MG63 (cell line): ENCODE measurements around the gene PINK1. TPM values are rescaled to one million over a fixed set of nuclear protein-coding genes. Genes with fewer than 3 reads are reported as not detected.
"Not testable (repeated sequence)": the region's sequence is repeated elsewhere in the genome, so short reads cannot be mapped to it uniquely, and the experiment has no call there.

Experiments used
- DNase-seq: peaks from one replicate; pipeline ENCODE4 v3.0.0-alpha.2; 2020
- H3K27me3 ChIP-seq: fragments of 250-450 bp; sonication (Bioruptor Pico); 2 replicates; pipeline ENCODE4 v1.5.1; 2020; ENCODE audit warnings: mild to moderate bottlenecking, moderate library complexity
- H3K36me3 ChIP-seq: fragments of 250-450 bp; sonication (Bioruptor Pico); 2 replicates; pipeline ENCODE4 v1.5.1; 2020; ENCODE audit warnings: mild to moderate bottlenecking, moderate library complexity
- H3K4me3 ChIP-seq: fragments of 250-450 bp; sonication (Bioruptor Pico); 2 replicates; pipeline ENCODE4 v1.5.1; 2020; ENCODE audit warnings: mild to moderate bottlenecking, moderate library complexity
- H3K9me3 ChIP-seq: fragments of 250-450 bp; sonication (Bioruptor Pico); 2 replicates; pipeline ENCODE4 v1.5.1; 2020; ENCODE audit warnings: mild to moderate bottlenecking, moderate library complexity
- total RNA-seq: library from RNA; depleted of rRNA; stranded (reverse); fragments of >200 nt; shearing (Covaris generic); gene quantifications from 2 replicates; pipeline ENCODE4 v1.2.3, GENCODE V29; 2014; ENCODE audit warnings: low replicate concordance

The PINK1 gene
- total RNA-seq, 1 experiment from 2014 or later: 73.3 TPM

DNA sequence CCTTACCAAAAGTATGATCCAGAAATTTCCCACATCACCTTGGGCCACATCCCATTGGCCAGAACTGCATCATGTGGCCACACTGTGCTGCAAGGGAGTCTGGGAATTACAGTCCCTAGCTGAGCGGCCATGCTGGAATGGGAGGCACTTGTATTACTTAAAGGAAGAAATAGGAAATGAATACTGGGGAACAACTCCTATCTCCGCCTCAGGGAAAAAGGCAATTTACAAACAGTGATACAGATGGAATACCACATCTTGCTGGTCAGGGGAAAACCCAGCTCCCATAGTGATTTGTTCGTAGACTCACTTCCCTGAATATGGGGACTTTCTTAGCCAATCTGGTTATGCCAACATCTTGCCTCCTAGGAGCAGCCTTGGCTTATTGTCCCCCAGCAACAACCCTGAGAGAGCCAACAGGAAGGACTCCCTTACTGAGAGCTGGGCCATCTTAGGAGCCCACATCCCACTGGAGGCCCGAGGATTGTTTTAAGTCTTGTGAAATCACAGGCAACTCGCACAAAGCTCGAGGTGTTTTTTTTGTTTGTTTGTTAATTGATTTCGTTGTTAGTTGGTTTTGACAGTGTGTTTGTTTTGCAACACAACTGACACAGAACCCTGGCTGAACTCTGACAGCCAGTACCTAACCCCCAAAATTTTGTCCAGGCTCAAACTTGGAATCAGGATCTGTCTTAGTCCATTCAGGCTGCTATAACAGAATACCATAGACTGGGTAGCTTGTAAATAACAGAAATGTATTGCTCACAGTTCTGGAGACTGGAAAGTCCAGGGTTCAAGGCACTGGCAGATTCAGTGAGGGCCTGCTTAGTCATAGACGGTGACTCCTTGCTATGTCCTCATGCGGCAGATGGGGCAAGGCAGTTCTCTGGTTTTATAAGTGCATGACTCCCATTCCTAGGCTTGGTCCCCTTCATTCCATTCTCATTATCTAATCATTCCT is 29.5 kb upstream of the PINK1 start:
- H3K27me3 ChIP-seq: no peaks in the 10 kb centered on the region
- no peaks in the 10 kb centered on the region for H3K9me3 ChIP-seq
- peak; percentile 87 for DNase-seq
- no peaks in the 10 kb centered on the region for H3K36me3 ChIP-seq
- no peak overlapping the region for H3K4me3 ChIP-seq

DNA sequence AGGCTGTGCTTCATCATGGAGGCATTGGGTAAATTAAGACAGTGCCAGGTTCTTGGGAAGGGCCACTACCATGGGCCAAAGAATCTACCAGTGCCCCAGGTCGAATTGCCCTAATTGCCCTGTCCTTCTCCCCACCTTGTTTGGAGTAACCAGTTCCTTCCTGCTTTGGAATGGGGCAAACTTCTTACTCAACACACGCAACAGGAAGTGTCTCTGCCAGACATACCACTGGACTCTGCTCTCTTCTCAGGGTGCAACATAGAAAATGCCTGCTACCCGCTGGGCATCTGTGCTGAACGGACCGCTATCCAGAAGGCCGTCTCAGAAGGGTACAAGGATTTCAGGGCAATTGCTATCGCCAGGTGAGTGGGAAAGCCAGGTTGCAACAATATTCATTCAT is 28.6 kb upstream of the PINK1 start:
- H3K4me3 ChIP-seq: no peak overlapping the region
- H3K27me3 ChIP-seq: no peaks in the 10 kb centered on the region
- DNase-seq: peak; percentile 48
- no peaks in the 10 kb centered on the region for H3K36me3 ChIP-seq
- H3K9me3 ChIP-seq: no peaks in the 10 kb centered on the region

GRCh38 chr1:20606801-20607570 is 26.3 kb upstream of the PINK1 start:
- not testable (repeated sequence) for H3K27me3 ChIP-seq, DNase-seq, H3K9me3 ChIP-seq, H3K36me3 ChIP-seq, H3K4me3 ChIP-seq

GRCh38 chr1:20609541-20609940 is 23.7 kb upstream of the PINK1 start:
- no peaks in the 10 kb centered on the region for H3K36me3 ChIP-seq
- no peak for DNase-seq
- H3K9me3 ChIP-seq: no peaks in the 10 kb centered on the region
- no peaks in the 10 kb centered on the region for H3K27me3 ChIP-seq
- no peak overlapping the region for H3K4me3 ChIP-seq

DNA sequence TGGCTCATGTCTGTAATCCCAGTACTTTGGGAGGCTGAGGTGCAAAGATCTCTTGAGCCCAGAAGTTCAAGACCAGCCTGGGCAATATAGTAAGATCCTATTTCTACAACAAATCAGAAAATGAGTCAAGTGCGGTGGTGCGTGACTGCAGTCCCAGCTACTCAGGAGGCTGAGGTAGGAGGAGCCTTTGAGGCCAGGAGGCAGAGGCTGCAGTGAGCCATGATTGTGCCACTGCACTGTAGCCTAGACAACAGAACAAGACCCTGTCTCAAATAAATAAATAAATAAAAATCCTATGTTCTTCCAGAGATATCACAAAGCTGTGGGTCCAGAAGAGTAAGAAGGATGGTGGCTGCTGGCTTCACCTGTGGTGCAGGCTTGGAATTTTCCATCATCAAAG is 22.3 kb upstream of the PINK1 start:
- no peaks in the 10 kb centered on the region for H3K36me3 ChIP-seq
- no peak overlapping the region for H3K4me3 ChIP-seq
- no peak for DNase-seq
- H3K9me3 ChIP-seq: no peaks in the 10 kb centered on the region
- no peaks in the 10 kb centered on the region for H3K27me3 ChIP-seq

GRCh38 chr1:20611652-20612051 is 21.6 kb upstream of the PINK1 start:
- Histone ChIP-seq H3K9me3 (no peaks in the 10 kb centered on the region), H3K27me3 (no peaks in the 10 kb centered on the region), H3K4me3 (no peak overlapping the region), H3K36me3 (no peaks in the 10 kb centered on the region)
- DNase-seq: no peak

DNA sequence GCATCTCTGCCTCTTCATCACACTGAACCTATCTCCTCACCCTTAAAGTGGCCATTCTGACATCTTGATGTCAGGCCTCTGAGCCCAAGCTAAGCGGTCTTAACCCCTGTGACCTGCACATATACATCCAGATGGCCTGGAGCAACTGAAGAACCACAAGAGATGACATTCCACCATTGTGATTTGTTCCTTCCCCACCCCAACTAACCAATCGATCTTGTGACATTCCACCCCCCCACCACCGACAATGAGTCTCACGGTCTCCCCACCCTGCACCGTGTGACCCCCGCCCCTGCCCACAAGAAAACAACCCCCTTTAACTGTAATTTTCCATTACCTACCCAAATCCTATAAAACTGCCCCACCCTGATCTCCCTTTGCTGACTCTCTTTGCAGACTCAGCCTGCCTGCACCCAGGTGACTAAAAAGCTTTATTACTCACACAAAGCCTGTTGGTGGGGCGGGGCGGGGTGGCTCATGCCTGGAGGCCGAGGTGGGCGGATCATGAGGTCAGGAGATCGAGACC is 21.0 kb upstream of the PINK1 start:
- peak; percentile 80 for DNase-seq
- Histone ChIP-seq H3K27me3 (no peaks in the 10 kb centered on the region), H3K4me3 (no peak overlapping the region), H3K36me3 (no peaks in the 10 kb centered on the region), H3K9me3 (no peaks in the 10 kb centered on the region)

DNA sequence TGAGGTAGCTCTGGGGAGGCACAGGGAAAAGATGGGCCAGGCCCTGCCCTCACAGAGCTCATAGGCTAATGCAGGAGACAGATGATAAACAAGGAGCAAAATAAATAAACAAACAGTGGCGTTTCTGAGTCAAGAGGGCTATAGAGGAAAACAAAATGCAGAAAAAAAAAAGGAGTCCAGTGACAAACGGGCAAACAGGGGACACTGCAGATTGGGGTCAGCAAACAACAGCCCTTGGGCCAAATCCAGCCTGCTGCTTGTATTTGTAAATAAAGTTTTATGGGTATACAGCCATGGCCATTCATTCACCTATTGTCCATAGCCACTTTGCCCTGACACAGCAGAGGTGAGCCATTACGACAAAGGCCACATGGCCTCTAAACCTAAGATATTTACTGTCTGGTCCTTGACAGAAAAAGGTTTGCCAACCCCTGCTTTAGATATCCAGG is 19.1 kb upstream of the PINK1 start:
- H3K36me3 ChIP-seq: no peaks in the 10 kb centered on the region
- no peak overlapping the region for H3K4me3 ChIP-seq
- H3K9me3 ChIP-seq: no peaks in the 10 kb centered on the region
- no peak for DNase-seq
- H3K27me3 ChIP-seq: no peaks in the 10 kb centered on the region

GRCh38 chr1:20615946-20616846 is 17.1 kb upstream of the PINK1 start:
- DNase-seq: peak; percentile 50
- Histone ChIP-seq H3K9me3 (no peaks in the 10 kb centered on the region), H3K27me3 (no peaks in the 10 kb centered on the region), H3K36me3 (no peaks in the 10 kb centered on the region), H3K4me3 (no peak overlapping the region)

DNA sequence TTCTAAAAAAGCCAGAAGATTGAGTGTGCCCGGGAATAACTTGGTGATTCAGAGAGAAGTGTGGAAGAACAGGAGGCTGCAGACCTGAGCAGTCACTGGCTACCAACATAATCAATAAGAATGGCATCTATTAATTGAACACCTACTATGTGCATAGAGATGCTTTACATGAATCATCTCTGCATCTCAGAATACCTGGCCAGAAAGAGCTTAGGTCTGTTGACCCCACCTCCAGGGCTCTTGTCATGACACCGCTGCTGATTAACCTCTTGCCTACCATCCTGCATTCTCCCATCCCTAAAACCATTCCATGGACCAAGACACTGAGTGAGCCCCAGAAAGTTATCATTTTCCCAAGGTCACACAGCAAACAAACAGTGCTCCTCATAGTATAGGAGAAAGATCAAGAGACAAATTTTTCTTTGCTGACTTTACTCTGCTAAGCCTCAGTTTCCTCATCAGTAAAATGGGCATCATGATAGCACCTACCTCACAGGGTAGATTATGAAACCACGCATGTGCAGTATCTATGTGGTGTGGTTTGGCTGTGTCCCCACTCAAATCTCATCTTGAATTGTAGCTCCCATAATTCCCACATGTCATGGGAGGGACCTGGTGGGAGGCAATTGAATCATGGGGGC is 16.3 kb upstream of the PINK1 start:
- no peaks in the 10 kb centered on the region for H3K27me3 ChIP-seq
- no peak for DNase-seq
- no peak overlapping the region for H3K4me3 ChIP-seq
- no peaks in the 10 kb centered on the region for H3K36me3 ChIP-seq
- H3K9me3 ChIP-seq: no peaks in the 10 kb centered on the region

DNA sequence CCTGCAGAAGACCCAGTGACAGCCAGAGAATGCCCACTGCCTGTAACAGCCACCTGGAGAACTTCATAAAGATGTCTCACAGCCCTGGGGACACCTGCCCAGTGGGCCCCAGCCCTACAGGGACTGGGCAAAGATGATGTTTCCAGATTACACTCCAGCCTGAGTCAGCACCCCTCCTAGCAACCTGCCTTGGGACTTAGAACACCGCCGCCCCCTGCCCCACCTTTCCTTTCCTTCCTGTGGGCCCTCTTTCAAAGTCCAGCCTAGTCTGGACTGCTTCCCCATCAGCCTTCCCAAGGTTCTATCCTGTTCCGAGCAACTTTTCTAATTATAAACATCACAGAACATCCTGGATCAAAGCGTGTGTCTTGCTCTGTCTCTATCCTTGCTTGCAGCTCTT is 14.7 kb upstream of the PINK1 start:
- Histone ChIP-seq H3K9me3 (no peaks in the 10 kb centered on the region), H3K36me3 (no peaks in the 10 kb centered on the region), H3K4me3 (no peak overlapping the region), H3K27me3 (no peaks in the 10 kb centered on the region)
- DNase-seq: no peak

GRCh38 chr1:20619999-20620398 is 13.3 kb upstream of the PINK1 start:
- Histone ChIP-seq H3K36me3 (no peaks in the 10 kb centered on the region), H3K27me3 (no peaks in the 10 kb centered on the region), H3K4me3 (no peak overlapping the region), H3K9me3 (no peaks in the 10 kb centered on the region; the same call in 1 of the 2 replicates)
- no peak for DNase-seq

DNA sequence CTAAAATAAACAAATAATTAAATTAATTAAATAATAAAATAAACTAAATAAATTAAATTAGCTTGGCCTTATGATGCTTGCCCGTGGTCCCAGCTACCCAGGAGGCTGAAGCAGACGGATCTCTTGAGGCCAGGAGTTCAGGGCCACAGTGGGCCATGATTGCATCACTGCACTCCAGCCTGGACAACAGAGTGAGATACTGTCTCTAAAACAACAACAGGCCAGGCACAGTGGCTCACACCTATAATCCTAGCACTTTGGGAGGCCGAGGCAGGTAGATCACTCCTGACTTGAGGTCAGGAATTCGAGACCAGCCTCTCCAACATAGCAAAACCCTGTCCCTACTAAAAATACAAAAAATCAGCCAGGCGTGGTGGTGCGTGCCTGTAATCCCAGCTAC is 12.2 kb upstream of the PINK1 start:
- Histone ChIP-seq H3K9me3 (no peaks in the 10 kb centered on the region; the same call in 1 of the 2 replicates), H3K4me3 (no peak overlapping the region), H3K36me3 (no peaks in the 10 kb centered on the region), H3K27me3 (no peaks in the 10 kb centered on the region)
- DNase-seq: no peak

DNA sequence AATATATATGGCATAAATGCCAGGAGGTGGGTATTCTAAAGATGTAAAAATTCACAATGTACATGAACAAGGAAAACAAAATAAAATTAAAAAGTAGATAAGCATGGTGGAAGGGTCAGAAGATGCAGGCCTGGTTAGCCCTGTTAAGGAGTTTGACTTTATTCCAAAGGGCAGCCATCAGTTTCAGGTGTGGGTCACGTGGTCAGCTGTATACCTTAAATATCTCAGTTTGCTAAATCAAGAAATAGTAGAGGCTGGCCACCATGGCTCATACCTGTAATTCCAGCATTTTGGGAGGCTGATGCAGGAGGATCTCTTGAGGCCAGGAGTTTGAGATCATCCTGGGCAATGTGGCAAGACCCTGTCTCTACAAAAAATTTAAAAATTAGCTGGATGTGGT is 8.5 kb upstream of the PINK1 start:
- Histone ChIP-seq H3K36me3 (no peaks in the 10 kb centered on the region), H3K9me3 (peaks cover 3% of the 10 kb centered on the region), H3K27me3 (no peaks in the 10 kb centered on the region), H3K4me3 (no peak overlapping the region)
- no peak for DNase-seq

GRCh38 chr1:20625176-20626097 is 7.8 kb upstream of the PINK1 start:
- Histone ChIP-seq H3K4me3 (no peak overlapping the region), H3K27me3 (no peaks in the 10 kb centered on the region), H3K9me3 (peaks cover 3% of the 10 kb centered on the region)

More at GRCh38 chr1:20625176-20626097, 7.8 kb upstream of the PINK1 start:
- H3K36me3 ChIP-seq: no peaks in the 10 kb centered on the region
- DNase-seq: no peak
